HG03439 (cell line): ENCODE data around the gene GJD2.

ENCODE experiments used
- ATAC-seq: cut with Tn5 transposase; IDR thresholded peaks from one replicate; pipeline ENCODE4 v1.9.1; 2021; ENCODE audit warnings: mild to moderate bottlenecking, moderate library complexity; ENCODE audit not compliant: unreplicated experiment

Gene GJD2

DNA sequence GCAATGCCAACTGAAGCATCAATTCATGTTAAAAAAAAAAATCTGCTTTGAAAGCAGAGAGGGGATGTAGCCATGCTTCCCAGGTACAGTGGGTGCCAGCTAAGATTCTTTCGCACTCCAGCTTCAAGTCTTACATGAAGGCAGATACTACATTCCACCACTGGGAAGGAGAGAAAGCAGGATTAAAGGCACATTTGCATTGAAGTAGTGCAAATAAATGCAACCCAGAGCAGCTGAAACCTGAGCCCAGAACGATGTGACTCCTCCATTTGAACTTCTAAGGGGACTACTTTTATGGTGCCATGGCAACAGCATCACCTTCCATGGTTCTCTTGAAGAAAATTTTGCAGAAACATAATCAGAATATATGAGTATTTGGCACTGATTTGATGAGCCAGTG, 19.1 kb upstream of the GJD2 start:
- no peak for ATAC-seq

DNA sequence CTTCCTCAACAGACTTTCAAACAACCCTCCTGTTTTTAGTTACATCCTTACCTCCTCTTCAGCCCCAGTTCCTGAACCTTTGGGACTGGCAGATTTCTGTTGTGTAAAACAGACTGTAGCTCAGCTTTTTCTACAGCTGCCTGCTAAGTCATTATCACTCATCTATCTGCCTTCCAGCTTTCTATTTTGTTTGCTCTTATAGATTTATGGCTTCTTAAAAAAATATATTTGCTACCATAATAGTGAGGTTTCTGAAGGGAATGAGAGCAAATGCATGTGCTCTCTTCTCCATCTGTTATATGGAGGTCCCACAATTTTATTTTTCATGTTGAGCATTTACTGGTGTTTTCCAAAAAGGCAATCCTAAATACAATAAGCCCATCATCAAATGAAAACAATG, 18.2 kb upstream of the GJD2 start:
- ATAC-seq = no peak

DNA sequence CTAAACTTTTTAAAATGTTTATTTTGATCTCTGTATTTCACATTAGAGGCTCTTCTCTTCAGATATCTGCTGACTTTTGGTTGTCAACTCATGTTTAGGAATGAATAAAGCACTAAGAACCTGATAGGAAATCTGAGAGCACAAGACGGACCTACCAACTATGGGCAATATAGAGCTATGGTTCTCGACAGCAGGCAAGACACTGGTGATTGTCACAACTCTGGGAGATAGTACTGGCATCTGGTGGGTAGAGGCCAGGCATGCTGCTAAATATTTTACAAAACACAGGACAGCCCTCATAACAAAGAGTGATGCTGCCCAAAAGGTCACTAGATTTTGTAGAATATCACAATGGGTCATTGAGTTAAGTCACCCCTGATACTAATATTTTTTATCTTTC, 17.5 kb upstream of the GJD2 start:
- no peak for ATAC-seq

DNA sequence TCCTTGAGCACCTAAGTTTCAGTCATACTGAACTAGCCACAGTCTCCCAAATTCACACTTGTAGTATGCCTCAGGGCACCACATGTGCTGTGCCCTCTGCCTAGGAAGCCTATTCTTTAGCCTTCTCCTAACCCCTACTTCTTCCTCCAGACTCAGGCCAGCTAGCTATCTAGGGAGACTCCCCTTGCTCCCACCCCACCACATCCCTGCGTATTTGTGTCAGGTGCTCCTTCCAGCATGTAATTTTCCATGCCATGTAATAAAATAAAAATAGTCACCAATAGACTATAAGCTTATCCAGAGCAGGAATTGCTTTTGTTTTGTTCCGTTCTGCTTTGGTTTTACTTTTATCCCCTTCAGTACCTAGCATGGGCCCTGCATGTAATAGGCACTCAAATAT, 14.9 kb upstream of the GJD2 start:
- ATAC-seq = no peak

DNA sequence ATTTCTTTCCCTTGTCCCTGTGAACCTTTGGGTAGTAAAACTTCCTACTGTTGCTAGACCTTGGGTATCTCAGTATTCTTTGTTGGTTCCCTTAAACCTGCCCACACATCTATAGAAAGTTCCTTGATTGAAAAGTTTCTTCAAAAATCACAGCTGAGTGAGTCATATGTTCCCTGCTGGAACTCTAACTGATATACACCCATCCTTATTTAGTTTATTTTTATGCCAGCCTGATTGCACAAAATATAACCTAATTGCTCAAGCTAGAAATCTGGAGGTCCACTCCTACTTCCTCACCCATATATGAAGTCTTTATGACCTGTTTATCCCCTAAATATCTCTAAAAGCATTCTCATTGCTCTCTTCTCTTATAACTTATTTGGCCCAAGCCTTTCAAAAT, 13.7 kb upstream of the GJD2 start:
- no peak for ATAC-seq

DNA sequence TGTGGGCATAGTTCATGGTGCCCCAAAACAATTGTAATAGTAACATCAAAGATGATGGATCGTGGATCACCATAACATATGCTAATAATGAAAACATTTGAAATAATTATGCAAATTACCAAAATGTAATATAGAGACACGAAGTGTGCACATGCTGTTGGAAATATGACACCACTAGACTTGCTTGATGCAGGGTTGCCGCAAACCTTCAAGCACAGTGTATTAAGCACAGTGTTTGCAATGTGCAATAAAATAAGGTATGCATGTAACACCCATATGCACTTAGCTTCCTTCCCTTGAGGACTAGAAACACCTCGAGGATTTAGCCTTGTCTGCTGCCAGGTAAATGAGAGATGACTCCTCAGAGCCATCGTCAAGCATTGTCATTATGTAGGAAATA, 10.9 kb upstream of the GJD2 start:
- no peak for ATAC-seq

DNA sequence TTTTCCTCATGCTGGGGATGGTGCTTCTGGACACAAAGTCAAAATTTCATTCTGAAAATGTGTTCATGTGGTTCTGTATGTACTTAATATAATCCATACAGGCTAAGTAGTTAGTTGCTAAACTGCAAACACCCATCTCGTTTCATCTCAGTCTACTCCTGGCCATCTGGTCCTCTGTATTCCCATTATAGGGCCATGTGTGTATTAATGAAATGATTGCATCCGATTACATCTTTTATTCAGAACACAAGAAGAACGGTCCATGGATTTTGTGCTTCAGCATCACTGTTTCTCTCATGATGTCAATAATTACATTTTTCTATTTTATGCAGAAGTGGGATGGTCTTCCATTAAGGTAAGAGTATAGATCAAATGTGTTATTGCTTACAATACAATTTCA, 6.1 kb upstream of the GJD2 start:
- no peak for ATAC-seq

DNA sequence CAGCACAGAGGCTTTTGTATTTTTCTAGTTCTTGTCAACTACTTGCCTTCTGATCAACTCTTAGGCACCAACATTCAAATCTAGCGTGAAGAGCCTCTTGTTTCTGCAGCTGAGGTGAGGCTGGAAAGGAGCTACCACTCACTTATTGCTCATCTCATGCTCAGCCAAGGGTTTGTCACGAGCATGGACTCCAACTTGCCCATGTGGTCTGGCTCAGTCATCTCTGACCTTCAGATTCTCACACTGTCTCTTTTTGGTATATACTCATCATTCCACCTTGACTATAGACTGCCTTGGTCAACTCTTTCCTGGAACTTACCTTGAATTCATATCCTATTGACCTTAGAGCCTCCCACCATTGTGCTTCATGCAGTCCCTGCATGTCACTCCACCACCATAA, 5.2 kb upstream of the GJD2 start:
- ATAC-seq = no peak

DNA sequence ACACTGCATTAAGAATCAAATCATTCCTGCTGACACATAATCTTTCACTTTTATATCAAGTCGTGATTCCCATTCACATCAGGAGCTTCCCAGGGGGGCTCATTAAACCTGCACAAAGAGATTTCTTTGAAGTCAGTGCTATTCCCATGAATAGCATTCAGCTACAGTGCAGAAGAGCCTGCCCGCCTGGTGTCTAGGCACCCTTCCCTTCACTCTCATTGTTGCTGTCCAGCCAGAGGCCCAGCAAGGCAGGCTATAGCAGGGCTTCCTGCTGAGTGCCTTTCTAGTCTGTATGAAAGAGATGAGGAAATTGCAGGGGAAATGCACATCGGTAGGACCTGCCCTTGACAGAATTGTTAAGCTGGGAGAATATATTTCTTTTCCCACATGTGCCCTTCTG, 4.5 kb upstream of the GJD2 start:
- ATAC-seq = no peak

DNA sequence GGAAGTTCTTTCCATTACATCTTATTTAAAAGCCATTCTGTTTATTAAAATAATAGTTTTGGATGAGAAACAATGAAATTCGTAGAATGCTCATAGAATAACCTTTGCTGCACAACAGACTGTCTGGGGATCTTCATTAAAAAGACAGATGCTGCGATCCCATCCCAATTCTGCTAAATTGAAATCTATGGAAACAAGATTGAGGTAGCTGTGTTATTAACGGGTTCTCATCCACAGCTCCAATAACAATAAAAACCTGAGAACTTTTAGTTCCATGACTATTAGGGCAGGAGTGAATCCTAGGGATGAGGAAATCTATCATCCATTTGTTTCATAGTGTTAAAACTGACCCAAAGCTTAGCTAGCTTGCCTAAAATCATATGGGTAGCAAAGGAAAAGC, 2.5 kb upstream of the GJD2 start:
- ATAC-seq = no peak

DNA sequence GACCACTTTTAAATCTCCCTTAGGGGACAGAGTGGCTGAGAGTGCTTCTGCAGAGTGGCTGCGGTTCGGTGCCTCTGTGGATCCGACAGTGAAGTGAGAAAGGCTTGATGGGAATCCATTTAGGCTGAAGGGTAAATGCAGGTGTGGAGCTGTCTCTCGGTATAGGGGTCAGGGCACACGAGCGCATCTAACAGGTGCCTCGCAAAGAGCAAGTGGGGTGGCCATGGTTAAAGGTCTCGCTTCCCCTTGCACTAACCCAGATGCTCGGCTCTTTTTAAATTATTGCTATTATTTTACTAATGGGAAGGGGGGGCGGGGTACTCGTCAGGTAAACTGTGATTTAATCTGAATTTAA, 598 bp upstream of the GJD2 start:
- no peak for ATAC-seq

DNA sequence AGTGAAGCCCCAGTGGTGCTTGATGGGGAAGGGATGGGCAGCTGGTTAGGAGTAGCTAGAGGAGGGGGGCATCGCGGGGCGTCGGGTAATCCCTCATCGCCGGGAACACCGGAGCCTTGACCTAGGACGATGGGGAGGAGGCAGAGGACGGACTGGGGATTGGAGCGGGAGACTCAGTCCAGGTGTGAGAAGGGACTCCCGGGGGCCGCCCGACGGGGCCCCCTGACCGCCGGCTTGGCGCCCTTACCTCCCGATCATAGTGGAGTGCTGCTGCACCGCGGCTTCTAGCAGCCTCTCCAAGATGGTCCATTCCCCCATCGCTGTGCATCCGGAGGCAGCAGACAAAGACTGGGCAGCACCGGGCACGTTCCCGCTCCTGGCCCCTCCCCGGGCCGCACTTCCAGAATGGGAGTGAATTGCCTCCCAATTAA, 612 bp downstream of the GJD2 start:
- ATAC-seq = no peak

DNA sequence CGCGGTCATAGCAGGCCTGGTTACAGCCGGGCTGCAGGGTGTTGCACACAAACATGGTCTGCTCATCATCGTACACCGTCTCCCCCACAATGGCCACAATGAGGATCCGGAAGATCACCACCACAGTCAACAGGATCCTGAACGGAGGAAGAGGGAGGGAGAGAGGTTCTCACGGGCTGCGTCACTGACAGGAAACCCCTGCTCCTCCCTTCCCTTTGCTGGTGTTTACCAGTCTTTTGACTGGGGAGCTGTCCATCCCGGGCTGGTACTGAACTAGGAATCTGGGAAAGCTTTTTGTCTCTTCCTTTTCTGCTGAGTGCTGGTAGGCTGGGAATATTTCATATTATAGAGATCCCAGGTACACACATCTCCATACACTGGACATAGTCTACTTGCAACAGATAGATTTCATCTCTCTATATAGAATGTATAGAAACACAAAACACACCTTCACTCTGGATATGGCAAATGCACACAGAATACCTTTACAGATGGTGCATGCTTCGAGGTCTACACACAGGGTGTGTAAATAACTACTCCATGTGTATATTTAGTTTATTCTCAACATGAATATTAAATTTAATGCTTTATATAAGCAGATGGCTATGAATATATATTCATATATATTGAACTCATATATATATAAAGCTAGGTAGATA, 1.4 kb downstream of the GJD2 start:
- no peak for ATAC-seq

DNA sequence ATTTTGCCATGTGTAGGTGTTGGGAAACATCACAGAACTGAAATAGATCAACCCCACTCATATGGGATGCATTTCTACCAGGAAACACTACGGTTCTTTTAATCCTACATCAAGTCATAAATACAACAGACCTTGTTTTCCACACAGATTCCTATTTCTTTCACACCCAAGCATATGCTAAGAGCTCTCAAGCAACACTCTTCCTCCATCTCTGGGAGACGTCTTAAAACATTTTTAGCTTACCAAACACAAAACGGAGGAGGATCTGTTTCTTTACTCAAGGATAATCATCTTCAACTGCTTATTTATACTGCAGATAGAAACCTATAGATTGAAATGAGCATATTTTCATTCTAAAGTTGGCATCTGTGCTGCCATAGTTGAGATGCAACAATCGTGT, 5.1 kb downstream of the GJD2 start:
- no peak for ATAC-seq

DNA sequence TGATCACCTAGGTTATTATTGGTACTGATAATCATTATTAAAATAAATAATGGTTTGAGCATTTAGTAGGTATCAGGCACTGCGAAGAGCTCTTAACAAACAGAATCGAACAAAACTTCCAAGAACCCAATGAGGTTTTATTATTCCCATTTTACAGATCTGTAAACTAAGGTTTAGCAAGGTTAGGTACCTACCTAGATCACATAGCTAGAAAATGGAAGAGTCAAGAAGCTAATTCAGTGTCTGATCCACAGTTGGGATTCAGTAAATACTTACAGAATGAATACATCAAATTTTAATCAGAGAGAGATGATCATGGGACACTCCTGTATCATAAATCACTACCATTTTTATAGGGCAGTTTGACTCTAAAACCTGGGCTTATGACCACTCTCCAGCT, 15.5 kb downstream of the GJD2 start:
- ATAC-seq = no peak

DNA sequence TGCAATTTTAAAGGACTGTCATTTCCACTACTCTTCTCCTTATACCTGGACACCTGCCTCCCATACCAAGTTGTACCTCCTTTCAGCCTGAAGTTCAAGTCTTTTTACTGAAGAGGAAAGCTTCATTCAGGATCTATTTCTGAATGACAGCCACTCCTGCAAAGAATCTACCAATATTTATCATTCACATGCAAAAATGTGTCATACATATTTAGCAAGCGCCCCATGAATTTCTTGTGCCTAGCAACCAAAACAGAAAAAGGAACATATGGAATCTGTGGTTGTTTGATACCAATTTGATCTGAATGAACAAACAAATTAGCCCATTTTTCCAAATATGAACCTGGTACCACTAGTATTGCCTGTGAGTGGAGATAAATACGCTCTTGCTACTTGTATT, 16.8 kb downstream of the GJD2 start:
- ATAC-seq = no peak

DNA sequence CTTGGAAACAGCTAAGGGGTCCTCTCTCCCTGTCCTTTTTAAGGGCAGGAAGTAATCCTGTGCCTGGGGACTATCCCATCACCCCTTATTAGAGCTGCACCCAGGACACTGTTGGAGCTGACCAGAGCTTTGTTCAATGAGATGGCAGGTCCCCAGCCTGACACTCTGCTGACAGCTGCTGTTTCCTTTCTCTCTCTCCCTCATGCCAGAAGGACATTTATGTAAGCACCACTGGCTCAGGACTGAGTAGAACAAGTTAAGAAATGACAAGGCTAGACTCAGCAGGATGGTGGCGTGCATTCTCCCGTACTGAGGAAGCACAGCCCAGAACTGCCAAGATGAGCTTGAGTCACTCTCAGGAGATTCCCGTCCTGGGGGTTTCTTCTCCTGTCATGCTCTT, 17.3 kb downstream of the GJD2 start:
- no peak for ATAC-seq

DNA sequence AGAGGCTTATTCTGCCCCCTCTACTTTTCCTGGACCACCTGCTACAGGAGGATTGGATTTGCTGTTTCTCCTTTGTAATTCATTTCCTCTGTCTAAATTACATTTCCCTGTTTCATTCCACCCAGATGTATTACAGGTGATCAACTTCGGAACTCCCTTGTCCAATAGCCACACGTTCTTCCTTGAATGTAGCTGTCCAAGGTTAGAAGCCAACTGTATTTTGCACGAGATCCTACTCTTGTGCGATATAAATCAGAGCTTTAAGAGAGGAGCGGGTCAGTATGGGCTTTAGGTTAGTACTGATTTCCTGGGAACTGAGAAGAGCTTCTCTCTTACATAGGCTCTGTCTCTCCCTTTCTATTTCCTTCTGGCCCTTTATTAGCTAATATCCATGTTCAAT, 20.5 kb downstream of the GJD2 start:
- no peak for ATAC-seq

DNA sequence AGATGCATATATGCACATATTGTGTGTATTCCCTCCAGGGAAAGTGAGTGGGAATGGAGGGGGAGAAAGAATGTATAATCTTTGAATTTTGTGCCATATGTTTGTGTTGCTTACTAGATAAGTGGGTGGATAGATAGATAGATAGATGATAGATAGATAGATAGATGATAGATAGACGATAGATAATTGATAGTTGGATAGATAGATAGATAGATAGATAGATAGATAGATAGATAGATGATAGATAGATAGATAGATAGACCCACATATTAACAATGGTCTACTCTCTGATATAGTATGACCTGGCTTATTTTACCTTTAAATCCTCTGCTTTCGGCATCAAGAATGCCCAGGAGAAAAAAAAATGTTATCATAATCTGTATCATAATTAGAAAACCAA, 21.2 kb downstream of the GJD2 start:
- ATAC-seq = no peak

DNA sequence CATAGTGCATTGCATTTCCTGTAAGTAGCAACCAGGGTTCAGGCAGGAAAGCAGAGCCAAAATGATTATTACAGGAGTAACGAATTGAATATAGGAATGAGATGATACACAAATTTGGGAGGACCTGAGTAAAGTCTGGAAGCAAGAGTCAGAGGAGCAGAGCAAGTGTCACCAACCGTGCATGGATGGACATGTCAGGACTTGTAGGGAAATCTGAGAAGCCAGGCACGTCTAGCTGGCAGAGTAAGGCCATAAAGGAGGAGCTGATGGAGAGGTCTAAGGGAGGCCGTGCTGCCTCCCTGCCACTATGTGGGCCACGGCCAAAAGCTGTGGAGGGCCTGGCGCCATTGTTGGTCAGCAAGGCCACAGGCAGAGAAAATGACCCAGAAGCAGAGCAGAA, 22.4 kb downstream of the GJD2 start:
- no peak for ATAC-seq

DNA sequence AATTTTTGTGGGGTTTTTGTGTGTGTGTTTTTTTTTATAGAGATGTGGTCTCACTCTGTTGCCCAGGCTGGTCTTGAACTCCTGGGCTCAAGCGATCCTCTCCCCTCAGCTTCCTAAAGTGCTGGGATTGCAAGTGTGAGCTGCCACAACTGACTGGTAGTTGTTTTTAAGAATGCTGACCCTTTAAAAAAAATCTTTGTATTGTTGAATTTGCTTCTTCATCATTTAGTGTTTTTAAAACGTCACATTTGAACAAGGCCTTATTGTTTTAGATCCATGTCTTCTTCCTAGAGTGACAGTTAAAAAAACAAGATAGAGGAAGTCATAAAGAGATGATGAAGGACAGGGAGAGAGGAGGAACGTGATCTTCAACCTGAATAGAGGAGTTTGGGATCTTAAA, 24.1 kb downstream of the GJD2 start:
- no peak for ATAC-seq

DNA sequence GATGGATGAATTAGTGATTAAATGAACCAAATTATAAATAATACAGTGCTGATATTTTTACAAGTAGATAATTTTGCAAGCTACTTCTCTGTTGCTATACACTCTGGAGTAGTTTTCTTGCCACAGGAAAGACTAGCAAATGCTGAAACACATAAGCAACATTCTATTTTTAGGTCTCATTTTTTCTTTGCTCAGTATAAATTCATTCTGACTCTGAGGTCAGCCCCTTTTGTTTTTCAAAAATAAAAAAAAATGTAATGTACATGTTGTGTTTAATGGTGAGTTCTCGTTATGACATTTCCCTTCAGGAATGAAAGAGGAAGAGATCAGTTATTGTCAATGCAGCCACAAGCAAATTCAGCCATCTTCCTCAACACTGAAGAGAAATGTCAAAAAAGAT, 24.9 kb downstream of the GJD2 start:
- ATAC-seq = no peak

DNA sequence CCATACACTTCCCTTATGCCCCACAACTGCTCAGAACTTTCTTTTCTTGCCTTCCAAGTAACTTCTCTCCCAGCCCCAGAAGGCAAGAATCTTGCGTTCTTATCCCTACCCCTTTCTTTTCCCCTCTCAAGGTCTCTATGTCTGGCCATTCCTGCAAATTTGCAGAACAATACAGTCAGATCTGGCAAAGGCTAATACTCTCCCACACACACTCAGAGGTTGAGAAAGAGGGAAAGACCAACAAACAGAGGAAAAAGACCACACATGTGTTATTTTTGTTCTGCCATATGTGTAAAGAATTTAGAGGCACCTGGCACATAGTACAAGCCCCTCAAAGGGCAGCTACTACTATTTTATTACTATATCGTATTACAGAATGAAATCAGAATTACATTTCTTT, 25.7 kb downstream of the GJD2 start:
- no peak for ATAC-seq
